Mucosa of rectum (tissue), 2 donors: ENCODE results near the gene TRIM37.

Source experiments
- H3K27ac ChIP-seq, 2 donors: one replicate each; pipeline ENCODE4 v1.7.0; 2013; ENCODE audit warnings: inconsistent platforms in 2 of 2, low read depth in 2 of 2, low read length in 2 of 2
- H3K27me3 ChIP-seq, 2 donors: one replicate each; pipeline ENCODE4 v1.7.0; 2013; ENCODE audit warnings: low read length in 2 of 2; ENCODE audit not compliant: control insufficient read depth in 2 of 2, insufficient read depth in 2 of 2
- H3K36me3 ChIP-seq, 2 donors: one replicate each; pipeline ENCODE4 v1.7.0; 2013; ENCODE audit warnings: low read length in 2 of 2; ENCODE audit not compliant: control insufficient read depth in 2 of 2, insufficient read depth in 2 of 2
- H3K4me1 ChIP-seq, 2 donors: one replicate each; pipeline ENCODE4 v1.7.0; 2013; ENCODE audit warnings: low read length in 2 of 2, mild to moderate bottlenecking in 1 of 2; ENCODE audit not compliant: control insufficient read depth in 2 of 2, insufficient read depth in 2 of 2
- H3K4me3 ChIP-seq, 2 donors: one replicate each; pipeline ENCODE4 v1.7.0; 2013; ENCODE audit warnings: low read length in 2 of 2
- H3K9ac ChIP-seq, 2 donors: one replicate each; pipeline ENCODE4 v1.7.0; 2013; ENCODE audit warnings: low read length in 2 of 2, low read depth in 1 of 2, mild to moderate bottlenecking in 1 of 2
- H3K9me3 ChIP-seq, 2 donors: one replicate each; pipeline ENCODE4 v1.7.0; 2013; ENCODE audit warnings: low read length in 2 of 2; ENCODE audit not compliant: control insufficient read depth in 2 of 2
- donor health status: healthy.
- donor health status: Normal muscosa, but diverticular disease.

The TRIM37 gene

GRCh38 chr17:58998871-58999270 lies 107.8 kb downstream of the TRIM37 start:
- Histone ChIP-seq H3K9ac (no peak overlapping the region), H3K4me3 (no peak overlapping the region), H3K4me1 (no peaks in the 10 kb centered on the region), H3K9me3 (no peaks in the 10 kb centered on the region), H3K27me3 (no peaks in the 10 kb centered on the region), H3K27ac (no peak overlapping the region), H3K36me3 (peaks cover 6 to 9% of the 10 kb centered on the region in 2 donors)

GRCh38 chr17:58997756-58998553 lies 108.7 kb downstream of the TRIM37 start:
- Histone ChIP-seq H3K27ac (no peak overlapping the region), H3K27me3 (no peaks in the 10 kb centered on the region), H3K9me3 (no peaks in the 10 kb centered on the region), H3K9ac (no peak overlapping the region), H3K4me3 (no peak overlapping the region), H3K36me3 (peaks cover 6 to 9% of the 10 kb centered on the region in 2 donors), H3K4me1 (no peaks in the 10 kb centered on the region)

GRCh38 chr17:58996968-58997367 lies 109.7 kb downstream of the TRIM37 start:
- peaks cover 6 to 9% of the 10 kb centered on the region in 2 donors for H3K36me3 ChIP-seq
- H3K4me1 ChIP-seq = no peaks in the 10 kb centered on the region
- H3K4me3 ChIP-seq = no peak overlapping the region
- no peak overlapping the region for H3K27ac ChIP-seq
- H3K27me3 ChIP-seq = no peaks in the 10 kb centered on the region
- no peaks in the 10 kb centered on the region for H3K9me3 ChIP-seq
- no peak overlapping the region for H3K9ac ChIP-seq

- H3K36me3 ChIP-seq = peaks cover 6 to 9% of the 10 kb centered on the region in 2 donors
These were observed 111.3 kb downstream of the TRIM37 start for GRCh38 chr17:58995247-58995940.

GRCh38 chr17:58993311-58993710 lies 113.4 kb downstream of the TRIM37 start:
- Histone ChIP-seq H3K9me3 (no peaks in the 10 kb centered on the region), H3K4me1 (no peaks in the 10 kb centered on the region), H3K36me3 (peaks cover 0 to 3% of the 10 kb centered on the region in 2 donors), H3K27ac (no peak overlapping the region), H3K27me3 (no peaks in the 10 kb centered on the region), H3K4me3 (no peak overlapping the region), H3K9ac (no peak overlapping the region)

More at GRCh38 chr17:58995247-58995940, 111.3 kb downstream of the TRIM37 start:
- Histone ChIP-seq H3K4me3 (no peak overlapping the region), H3K9me3 (no peaks in the 10 kb centered on the region), H3K4me1 (no peaks in the 10 kb centered on the region), H3K27me3 (no peaks in the 10 kb centered on the region), H3K9ac (no peak overlapping the region), H3K27ac (no peak overlapping the region)

GRCh38 chr17:58991718-58992331 lies 114.9 kb downstream of the TRIM37 start:
- Histone ChIP-seq H3K4me1 (no peaks in the 10 kb centered on the region), H3K9me3 (no peaks in the 10 kb centered on the region), H3K36me3 (peaks cover 0 to 3% of the 10 kb centered on the region in 2 donors), H3K27ac (no peak overlapping the region), H3K9ac (no peak overlapping the region), H3K27me3 (no peaks in the 10 kb centered on the region), H3K4me3 (no peak overlapping the region)

- no peaks in the 10 kb centered on the region for H3K4me1 ChIP-seq
- no peak overlapping the region for H3K9ac ChIP-seq
- no peaks in the 10 kb centered on the region for H3K36me3 ChIP-seq
- H3K4me3 ChIP-seq = no peak overlapping the region
- H3K27ac ChIP-seq = no peak overlapping the region
- no peaks in the 10 kb centered on the region for H3K27me3 ChIP-seq
- no peaks in the 10 kb centered on the region for H3K9me3 ChIP-seq
These were observed 117.1 kb downstream of the TRIM37 start for GRCh38 chr17:58989629-58990028.

- no peak overlapping the region for H3K9ac ChIP-seq
- H3K36me3 ChIP-seq = no peaks in the 10 kb centered on the region
- no peak overlapping the region for H3K4me3 ChIP-seq
- no peaks in the 10 kb centered on the region for H3K9me3 ChIP-seq
- H3K4me1 ChIP-seq = no peaks in the 10 kb centered on the region
- H3K27me3 ChIP-seq = no peaks in the 10 kb centered on the region
- H3K27ac ChIP-seq = no peak overlapping the region
These were observed 120.7 kb downstream of the TRIM37 start for GRCh38 chr17:58985971-58986370.

- H3K9me3 ChIP-seq = no peaks in the 10 kb centered on the region
These were observed 121.3 kb downstream of the TRIM37 start for GRCh38 chr17:58985367-58985766.

GRCh38 chr17:58982626-58983025 lies 124.1 kb downstream of the TRIM37 start:
- no peaks in the 10 kb centered on the region for H3K9me3 ChIP-seq
- H3K27ac ChIP-seq = no peak overlapping the region
- H3K27me3 ChIP-seq = no peaks in the 10 kb centered on the region
- H3K4me1 ChIP-seq = no peaks in the 10 kb centered on the region
- H3K4me3 ChIP-seq = no peak overlapping the region
- no peaks in the 10 kb centered on the region for H3K36me3 ChIP-seq
- no peak overlapping the region for H3K9ac ChIP-seq

More at GRCh38 chr17:58985367-58985766, 121.3 kb downstream of the TRIM37 start:
- Histone ChIP-seq H3K27ac (no peak overlapping the region), H3K27me3 (no peaks in the 10 kb centered on the region), H3K36me3 (no peaks in the 10 kb centered on the region), H3K4me1 (no peaks in the 10 kb centered on the region), H3K4me3 (no peak overlapping the region), H3K9ac (no peak overlapping the region)
